RWPE1 (cell line): ENCODE measurements around the gene SPTLC3.

Source experiments
- CTCF ChIA-PET: fragments of 350-600 bp; sonication (Branson Sonifier 250); formaldehyde crosslinking; extraction: SDS; loops from one replicate; lab custom pipeline; 2021; lab: Yijun Ruan, JAX
- POLR2A ChIA-PET: fragments of 400-600 bp; formaldehyde crosslinking; extraction: SDS; loops from one replicate; lab custom pipeline; 2020; ENCODE audit warnings: antibody characterized with exemption; ENCODE audit not compliant: low non-redundant PET; lab: Yijun Ruan, JAX
- DNase-seq: peaks from one replicate; pipeline ENCODE4 v3.0.0; 2012; ENCODE audit warnings: low spot score
- H3K27ac ChIP-seq: fragments of 450-650 bp; 2 replicates; pipeline ENCODE4 v1.5.1; 2017
- CTCF ChIP-seq: fragments of 450-650 bp; conservative IDR thresholded peaks from 2 replicates; pipeline ENCODE4 v1.5.1; 2017; ENCODE audit warnings: low read depth, mild to moderate bottlenecking

SPTLC3 gene

GRCh38 chr20:13034936-13035335 lies 26.2 kb downstream of the SPTLC3 start:
- ChIA-PET POLR2A (no interaction called here), CTCF (no interaction called here)

GRCh38 chr20:13035399-13036152 lies 26.8 kb downstream of the SPTLC3 start:
- H3K27ac ChIP-seq: no peak overlapping the region
- DNase-seq: no peak
- ChIA-PET POLR2A (no interaction called here), CTCF (interaction anchor here (0.6 kb wide), 1 partner anchor 521 kb away, joined by 5 read pairs; no protein-coding TSS in a partner anchor)
- TF ChIP-seq CTCF: no peak

More at GRCh38 chr20:13034936-13035335, 26.2 kb downstream of the SPTLC3 start:
- H3K27ac ChIP-seq: no peak overlapping the region
- DNase-seq: no peak
- no peak for TF ChIP-seq CTCF

- CTCF ChIA-PET: interaction anchor here (0.6 to 1.0 kb wide), 2 partner anchors 66 to 616 kb away, joined by 3 to 4 read pairs; no protein-coding TSS in a partner anchor
- TF ChIP-seq CTCF: no peak
- DNase-seq: no peak
- POLR2A ChIA-PET: no interaction called here
- H3K27ac ChIP-seq: no peak overlapping the region
Measured at GRCh38 chr20:13037727-13038126, 29.0 kb downstream of the SPTLC3 start.

GRCh38 chr20:13041574-13042457 lies 33.0 kb downstream of the SPTLC3 start:
- DNase-seq: no peak
- TF ChIP-seq CTCF: no peak
- no peak overlapping the region for H3K27ac ChIP-seq
- CTCF ChIA-PET: no interaction called here
- POLR2A ChIA-PET: no interaction called here

- no peak overlapping the region for H3K27ac ChIP-seq
- DNase-seq: no peak
- POLR2A ChIA-PET: no interaction called here
- CTCF ChIA-PET: no interaction called here
- TF ChIP-seq CTCF: no peak
Measured at GRCh38 chr20:13042458-13042794, 33.7 kb downstream of the SPTLC3 start.

- H3K27ac ChIP-seq: no peak overlapping the region
- no peak for DNase-seq
- CTCF ChIA-PET: no interaction called here
- POLR2A ChIA-PET: no interaction called here
- no peak for TF ChIP-seq CTCF
Measured at GRCh38 chr20:13046409-13046808, 37.6 kb downstream of the SPTLC3 start.
